Measurements from ENCODE around the gene DPYSL5.

DPYSL5 gene

DNA sequence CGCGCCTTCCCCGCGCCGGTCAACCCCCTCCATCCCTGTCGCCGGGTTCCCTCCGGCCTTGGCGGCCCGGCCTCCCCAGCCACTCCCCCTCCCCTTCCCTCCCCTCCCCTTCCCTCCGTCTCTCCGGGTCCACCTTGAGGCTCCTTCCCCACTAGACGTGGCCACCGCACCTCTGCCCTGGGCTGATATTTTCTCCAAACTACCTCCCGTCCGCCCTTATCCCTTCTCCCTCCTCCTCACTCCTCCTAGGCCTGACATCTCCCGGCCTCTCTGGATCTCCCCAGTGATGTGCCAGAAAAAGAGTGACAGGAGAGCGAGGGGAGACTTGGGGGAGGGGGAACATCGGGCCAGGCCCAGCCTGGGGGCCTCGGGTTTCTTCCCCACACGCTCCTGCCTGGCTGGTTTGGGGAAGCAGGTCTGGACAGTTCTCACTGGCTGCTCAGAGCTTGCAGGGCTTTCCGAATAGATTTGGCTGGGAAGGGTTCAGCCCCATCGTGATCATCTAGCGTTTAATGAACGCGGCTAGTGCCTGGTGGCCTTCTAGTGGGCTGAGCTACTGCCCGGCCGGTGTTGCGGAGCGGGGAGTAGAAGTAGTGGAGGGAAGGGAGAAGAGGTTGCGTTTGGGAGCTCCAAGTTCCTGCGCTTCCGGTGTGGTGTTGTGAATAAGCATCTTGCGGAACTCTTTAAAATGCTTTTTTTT lies 123.1 kb downstream of the DPYSL5 start:
- peak in 1 of 2 donors; percentile 3 for DNase-seq

DNA sequence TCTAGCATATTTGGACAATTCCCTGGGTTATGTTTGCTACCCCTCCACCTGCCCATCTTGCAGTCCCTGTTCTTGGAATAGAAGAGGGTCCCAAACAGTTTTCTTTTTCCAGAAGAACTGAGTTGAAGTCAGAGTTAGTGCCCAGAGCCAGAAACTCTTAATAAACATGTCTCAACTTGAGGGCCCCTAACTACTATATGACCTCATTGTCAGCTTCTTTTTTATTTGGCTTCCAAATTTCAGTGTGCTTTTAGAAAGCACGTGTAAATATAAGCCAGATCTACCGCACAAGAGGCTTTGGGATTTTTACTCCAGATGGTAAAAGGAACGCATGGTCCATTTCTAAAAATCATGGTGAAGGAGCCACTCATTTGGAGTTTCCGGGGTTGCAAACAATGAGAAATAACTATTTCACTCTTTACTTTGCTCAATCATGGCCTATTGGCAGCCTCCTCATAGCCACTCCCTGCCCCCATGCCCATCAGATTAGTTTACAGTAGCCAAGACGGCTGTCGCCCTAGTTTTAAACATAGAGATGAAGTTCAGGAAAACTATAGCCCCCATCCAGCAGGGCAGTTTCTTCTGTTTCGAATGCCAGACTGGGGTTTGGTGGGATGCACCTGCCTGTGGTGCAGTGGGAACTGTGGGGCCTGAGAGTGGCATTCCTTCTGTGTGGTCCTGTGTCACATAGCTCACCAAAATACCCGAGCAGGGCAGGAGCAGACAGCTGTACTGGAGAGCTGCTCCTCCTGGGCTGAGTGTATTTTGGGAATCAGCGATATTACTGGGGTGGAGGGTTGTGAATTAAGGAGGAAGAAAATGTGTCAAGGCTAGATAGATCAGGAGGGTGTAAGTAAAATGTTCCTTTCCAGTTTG lies 124.2 kb downstream of the DPYSL5 start:
- DNase-seq, result no peak

DNA sequence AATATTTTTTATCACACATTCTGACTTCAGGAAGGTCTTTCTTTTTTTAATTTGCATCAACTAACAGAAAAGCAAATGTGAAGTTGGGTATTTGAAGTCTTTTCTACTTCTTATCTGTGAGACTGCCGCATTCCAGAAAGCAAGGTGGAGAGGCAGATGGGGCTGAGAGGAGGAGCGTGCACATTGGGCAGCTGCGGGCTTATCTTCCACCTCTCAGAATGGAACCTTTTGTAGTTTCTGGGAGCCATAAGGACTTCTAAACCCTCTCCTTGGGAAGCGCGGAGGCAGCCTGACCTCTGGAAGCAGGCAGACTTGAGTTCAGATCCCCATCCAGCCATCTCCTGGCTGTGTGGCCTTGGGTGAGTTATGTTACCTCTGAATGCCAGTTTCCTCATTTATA lies 126.4 kb downstream of the DPYSL5 start:
- no peak for DNase-seq

DNA sequence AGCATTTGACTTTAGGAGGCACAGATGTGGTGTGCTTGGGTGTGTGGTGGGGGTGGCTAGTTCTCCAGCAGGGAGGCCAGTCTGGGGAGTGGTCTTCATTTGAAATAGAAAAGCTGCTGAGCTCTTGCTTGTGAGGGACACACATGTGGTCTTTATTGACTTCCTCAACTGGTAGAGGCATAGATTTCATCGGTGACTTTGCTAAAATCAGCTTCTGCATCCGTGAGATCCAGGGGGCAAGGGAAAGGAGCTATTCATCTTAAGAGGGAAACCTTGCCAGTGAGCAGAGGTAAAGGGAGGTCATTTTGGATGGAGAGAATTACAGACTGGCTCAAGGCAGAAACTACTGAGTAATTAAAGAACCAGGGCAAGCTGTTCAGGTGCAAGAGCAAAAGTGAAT lies 127.2 kb downstream of the DPYSL5 start:
- DNase-seq, result no peak

DNA sequence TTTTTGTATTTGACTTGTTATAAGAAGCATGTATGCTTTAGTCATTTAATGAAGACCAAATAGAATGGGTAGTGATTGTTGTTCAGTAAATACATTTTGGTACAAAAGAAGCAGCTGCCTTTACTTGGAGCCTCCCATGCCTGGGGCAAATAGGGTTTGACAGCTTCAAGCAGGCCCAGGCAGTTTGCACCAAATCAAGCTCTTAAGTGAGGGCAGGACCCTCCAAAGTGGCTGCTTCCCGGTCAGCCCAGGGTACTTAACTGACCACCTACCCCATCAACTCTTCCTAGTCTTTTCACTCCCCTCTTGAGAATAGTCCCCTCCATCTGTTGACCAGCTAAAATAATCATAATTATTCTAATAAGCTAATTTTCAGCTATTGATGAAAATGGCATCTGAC lies 127.7 kb downstream of the DPYSL5 start:
- DNase-seq, result no peak

DNA sequence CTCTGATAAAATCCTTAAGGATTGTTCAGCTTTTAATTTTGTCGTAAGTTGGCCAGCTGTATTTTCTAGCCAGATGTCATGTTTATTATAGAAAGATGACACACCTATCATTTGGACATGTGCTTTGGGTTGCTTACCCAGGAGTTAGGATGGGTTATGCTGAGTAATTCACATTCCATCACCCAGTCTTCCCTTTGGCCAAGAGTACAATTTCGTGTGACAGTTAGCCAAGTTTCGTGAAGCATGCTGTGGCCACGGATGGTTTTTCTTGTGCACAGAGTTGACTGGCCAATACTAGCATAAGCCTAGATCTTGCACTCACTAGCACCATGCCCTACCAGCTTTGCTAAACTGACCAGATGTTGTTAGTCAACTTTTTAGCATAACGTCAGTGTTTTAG lies 128.3 kb downstream of the DPYSL5 start:
- DNase-seq, result no peak

DNA sequence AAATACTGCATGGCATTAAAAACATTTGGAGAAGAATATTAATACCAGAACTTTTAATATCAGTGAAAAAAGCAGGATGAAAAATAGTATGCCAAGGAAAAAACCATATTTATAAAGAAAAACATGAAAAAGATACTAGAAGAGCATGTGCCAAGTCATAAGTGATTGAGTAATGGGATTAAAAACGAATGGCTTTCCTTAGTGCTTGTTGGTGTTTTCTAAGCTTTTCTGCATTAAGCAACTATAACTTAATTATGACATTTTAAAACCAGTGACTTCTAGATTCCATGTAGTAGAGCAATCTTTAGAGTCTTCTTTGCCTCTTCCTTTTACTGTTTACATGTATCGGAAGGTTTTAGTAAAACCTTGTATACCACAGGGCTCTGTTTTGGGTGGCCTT lies 129.1 kb downstream of the DPYSL5 start:
- DNase-seq, result no peak

DNA sequence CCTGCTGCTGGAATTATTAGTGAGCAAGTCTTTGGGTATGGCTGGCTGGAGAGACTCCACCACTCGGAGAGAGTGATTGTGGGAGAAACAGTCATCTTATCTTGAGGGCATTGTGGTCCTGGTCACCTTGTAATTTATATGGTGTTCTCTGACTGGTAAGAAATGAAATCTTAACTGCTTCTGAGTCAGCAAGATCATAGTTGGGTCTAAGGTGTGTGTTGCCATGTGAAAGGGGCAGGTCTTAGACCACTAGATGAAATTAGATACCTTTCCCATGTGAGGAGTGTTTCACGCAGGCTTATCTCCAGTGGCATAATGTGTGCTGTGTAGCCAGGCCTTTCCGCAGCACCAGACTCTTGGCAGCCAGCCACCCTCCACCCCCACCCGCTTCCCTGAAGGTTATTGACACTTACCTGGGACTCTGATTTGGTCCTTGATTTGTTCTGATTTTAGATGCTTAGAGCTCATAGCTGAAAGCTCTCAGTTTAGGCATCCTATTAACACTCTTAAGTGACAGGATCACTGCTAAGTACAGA lies 130.2 kb downstream of the DPYSL5 start:
- no peak for DNase-seq

DNA sequence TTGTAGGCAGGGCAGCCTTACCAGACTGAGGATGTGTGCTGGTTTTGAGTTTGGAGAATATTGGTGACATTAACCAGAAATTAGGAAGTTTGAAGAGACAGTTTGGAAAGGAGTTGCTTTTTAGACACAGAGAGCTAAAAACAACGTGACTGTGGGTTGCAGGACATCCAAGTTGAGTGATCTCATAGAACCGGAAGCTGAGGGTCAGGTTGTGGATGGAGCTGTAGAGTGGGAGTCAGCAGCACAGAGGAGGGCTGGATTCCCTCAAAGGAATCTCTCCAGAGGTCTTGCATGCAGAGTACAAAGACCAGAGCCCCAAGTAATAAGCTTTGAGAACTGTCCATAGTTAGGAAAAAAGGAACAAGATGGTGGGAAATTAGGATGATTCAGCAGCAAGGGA lies 131.8 kb downstream of the DPYSL5 start:
- DNase-seq, result no peak

DNA sequence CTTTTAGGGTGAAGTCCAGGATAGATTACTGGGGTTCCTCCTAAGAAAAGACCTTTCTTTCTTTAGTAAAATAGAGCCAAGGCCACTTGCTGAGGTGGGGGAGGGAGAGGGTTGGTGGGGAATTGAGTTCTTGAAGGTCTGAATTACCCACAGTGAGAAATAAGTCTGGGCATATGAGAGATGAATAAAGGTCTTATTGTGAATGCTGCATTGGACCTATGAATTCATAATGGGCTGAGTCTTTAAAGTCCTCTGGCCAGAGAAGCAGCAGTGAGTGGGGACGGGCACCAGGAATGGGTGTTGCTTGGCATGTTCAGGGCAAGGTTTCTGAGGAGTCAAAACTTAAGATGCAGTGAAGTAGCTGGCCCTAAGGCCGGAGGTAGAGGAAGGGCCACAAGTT lies 133.0 kb downstream of the DPYSL5 start:
- DNase-seq, result no peak

DNA sequence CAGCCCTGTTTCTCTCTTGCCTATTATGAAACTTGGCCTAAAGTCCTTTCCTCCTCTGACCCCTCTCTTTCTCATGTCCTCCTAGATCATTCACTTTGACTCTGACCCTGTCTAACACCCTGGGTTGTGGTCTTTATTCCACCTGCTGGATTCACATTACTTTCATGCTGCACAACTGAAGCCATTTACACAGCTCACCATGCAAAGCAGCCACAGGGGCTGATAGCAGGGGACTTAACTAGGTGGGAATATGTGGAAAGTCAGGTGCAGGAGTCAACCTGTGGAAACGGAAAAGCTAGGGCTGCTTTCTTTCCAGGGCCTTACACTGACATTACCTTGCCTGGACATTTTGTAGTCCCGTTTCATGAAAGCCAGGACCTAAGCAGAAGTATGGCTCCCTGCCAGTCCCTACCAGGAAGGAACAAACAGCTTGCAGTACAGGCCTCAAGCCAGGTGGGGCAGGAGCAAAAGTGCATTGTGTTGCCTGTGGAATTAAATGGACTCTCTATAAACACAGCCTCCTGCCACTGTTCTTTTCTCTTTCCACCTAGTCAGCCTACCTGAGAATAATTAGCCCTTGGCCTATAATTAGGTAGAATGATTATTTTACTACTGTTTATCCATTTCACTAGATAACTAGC lies 134.3 kb downstream of the DPYSL5 start:
- DNase-seq, result no peak

DNA sequence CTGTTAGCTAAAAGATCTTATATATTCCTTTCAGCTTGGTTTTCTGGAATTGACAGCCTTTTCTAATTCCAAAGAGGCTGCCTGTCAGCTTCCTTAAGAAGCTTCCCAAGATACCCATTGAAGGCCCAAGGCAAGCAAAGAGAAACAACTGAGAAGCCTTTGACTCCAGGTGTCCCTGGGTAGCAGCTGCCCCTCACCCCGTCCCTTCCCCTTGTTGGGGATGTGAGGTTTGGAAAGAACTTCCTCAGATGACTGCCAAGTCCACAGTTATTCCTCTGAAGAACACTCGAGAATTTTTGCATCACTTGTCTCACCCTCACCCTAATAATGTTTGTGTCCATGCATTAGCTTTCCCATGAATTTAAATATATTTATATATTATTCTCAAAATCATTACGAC lies 135.8 kb downstream of the DPYSL5 start:
- no peak for DNase-seq

DNA sequence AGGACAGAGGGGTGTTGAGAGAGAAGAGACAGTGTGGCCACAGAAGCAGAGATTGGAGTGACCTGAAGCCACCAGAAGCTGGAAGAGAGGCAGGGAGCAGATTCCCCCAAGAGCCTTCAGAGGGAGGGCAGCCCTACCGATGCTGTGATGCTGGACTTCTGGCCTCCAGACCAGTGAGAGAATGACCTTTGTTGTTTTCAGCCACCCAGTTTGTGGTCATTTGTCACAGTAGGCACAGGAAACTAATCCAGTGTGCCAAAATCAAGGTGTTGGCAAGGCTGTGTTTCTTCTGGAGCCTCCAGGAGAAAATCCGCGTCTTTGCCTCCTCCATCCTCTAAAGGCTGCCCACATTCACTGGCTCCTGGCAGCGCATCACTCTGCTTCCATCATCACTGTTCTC lies 137.9 kb downstream of the DPYSL5 start:
- DNase-seq, result no peak

DNA sequence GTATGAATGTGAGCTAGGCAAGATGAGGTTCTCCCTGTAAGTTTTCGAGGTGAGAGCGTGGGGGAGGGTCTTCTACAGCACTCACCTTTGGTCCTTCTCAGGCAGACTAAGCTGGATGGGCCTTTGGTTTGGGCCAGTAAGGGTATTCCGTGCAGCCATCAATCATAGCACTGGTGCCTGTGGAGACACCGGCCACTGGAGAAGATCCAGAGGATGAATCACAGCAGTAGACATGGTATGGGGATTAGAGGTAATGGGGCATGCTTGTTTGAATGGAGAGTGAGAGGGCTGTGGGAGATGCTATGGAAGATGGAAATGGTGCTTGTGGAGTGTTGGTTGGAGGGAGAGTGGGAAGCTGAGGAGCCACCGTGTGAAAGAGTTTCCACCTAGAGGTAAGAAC lies 138.6 kb downstream of the DPYSL5 start:
- no peak for DNase-seq

DNA sequence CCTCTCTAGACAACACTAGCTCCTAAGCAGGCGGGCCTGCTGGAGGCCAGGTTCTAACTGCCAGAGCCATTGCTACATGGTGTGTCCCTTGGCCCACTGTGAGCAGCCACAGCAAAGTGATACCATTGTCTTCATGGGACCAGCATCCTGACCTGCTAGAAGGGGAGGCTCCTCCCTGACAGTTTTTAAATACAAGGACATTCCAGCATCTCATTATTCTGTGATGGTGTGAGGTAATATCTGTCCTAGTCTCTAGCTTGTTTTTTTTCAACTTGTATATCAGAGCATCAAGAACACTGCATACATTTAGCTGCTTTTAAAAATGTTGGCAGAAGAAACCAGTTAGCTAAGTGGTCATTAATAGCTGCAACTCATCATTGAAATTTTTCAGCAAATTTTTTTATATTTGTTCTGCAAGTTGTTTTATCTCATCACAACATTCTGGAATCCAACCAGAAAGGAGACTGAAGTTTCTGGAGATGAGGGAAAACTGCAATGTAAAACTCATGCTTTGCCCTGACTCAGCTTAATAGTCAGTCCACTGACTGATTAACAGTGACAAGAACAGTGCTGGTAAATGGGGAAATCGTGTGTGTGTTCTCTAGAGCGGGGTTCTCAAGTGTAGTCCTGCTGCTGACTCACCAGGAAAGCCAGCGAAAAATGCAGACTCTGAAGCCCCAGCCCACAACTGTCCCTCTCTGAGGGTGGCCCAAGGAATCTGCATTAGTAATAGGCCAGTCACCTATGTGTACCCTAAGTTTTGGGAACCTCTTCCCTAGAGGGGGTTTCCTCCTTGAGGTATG lies 140.3 kb downstream of the DPYSL5 start:
- DNase-seq, result no peak

DNA sequence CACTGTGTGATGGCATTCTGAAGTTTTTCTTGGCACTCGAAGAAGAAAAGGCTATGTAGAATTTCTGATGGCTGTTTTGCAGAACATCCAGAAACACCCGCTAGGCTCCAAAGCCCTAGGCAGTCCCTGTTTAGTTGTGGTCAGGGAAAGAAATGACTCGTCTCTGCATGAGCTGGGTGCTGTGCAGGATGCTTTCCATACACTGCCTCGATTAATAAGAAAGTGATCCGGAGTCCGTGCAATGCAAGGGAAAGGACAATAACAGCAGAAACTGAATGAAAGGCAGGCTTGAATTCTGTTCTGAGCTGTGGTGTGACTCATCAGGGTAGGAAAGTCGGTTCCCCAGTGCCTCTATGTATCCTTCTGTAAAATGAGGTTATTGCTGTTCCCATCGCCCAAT lies 141.2 kb downstream of the DPYSL5 start:
- DNase-seq, result no peak

DNA sequence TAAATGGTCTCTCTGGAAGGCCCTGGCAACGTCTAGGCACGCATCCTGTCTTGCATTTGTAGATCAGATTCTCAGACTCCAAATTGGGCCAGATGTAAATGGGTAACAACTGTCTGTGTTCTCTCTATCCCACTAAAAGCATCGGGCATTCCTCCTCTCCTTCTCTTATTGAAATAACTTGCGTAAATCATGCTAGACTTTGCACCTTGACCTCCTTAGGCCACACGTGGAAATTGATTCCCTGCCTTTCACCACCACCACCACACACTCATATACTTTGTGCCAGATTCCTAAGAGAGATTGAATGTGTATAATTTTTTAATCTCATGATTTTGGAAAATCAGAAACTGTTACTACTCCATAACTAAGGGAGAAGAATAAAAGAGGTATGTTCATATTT lies 143.8 kb downstream of the DPYSL5 start:
- no peak for DNase-seq

DNA sequence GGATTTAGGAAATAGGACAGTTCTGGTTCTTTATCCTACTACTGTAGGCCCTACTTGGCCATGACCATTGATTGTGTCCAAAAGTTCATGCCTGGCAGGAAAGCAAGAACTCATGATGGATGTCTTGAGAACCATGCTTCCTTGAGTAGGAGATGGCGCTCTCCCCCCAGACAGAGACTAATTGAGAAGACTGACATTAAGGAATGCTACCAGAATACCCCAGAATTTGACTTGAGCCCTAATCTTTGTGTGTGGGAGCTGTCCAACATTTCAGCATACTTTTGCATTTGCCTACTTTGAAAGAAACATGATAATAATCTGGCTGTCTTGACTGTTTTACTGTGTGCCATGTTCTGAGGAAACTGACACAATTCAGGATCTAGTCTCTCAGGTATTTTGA lies 145.8 kb downstream of the DPYSL5 start:
- DNase-seq, result no peak

DNA sequence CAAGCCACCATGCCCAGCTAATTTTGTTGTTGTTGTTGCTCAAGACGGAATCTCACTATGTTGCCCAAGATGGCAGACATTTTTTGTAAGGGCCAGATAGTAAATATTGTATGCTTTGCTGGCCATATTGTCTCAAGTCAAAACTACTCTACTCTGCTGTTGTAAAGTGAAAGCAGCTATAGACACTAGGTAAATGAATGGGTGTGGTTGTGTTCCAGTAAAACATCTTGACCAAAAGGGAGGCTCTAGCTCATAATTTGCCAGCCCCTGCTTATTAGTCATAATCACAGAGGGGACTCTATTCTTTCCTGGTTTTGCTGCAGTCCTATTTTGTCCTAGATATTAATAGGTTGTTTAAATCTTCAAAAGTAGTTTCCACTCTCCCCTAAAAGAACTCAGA lies 147.1 kb downstream of the DPYSL5 start:
- no peak for DNase-seq

DNA sequence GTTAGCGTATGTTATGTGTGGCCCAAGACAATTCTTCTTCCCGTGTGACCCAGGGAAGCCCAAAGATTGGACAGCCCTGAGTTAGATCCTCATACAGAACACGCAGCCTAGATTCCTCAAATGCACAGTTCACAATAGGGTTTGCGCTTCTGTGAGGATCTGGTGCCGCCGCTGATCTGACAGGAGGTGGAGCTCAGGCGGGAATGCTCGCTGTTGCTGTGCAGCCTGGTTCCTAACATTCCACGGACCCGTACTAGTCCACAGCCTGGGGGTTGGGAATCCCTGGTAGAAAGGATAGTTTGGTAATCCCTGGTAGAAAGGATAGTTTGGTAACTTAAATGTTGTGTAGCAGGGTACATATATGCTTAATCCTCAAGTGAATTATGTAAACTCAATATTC lies 149.5 kb downstream of the DPYSL5 start:
- DNase-seq, result no peak

DNA sequence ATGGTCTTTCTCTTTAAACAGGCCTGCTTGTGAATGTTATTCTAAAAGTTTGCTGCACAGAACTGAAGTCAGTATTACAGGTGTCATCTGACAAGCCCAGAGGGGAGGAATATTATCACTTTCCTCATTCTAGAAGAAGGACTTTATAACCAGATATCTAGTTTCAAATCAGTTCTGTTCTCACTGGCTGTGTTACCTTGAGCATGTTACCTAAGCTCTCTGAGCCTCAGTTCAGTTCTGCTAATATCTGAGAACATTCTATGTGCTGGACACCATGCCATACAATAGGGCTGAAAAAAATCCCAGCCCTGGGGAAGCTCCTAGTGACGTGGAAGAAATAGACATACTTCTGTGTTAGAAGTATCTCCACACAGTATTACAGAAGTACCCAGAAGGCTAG lies 150.4 kb downstream of the DPYSL5 start:
- no peak for DNase-seq
